GM19395 (cell line): ENCODE data around the gene EPS8.

Experiments used
- ATAC-seq: cut with Tn5 transposase; IDR thresholded peaks from one replicate; pipeline ENCODE4 v1.9.1; 2021; ENCODE audit warnings: mild to moderate bottlenecking, moderate library complexity; ENCODE audit not compliant: unreplicated experiment

Gene EPS8

DNA sequence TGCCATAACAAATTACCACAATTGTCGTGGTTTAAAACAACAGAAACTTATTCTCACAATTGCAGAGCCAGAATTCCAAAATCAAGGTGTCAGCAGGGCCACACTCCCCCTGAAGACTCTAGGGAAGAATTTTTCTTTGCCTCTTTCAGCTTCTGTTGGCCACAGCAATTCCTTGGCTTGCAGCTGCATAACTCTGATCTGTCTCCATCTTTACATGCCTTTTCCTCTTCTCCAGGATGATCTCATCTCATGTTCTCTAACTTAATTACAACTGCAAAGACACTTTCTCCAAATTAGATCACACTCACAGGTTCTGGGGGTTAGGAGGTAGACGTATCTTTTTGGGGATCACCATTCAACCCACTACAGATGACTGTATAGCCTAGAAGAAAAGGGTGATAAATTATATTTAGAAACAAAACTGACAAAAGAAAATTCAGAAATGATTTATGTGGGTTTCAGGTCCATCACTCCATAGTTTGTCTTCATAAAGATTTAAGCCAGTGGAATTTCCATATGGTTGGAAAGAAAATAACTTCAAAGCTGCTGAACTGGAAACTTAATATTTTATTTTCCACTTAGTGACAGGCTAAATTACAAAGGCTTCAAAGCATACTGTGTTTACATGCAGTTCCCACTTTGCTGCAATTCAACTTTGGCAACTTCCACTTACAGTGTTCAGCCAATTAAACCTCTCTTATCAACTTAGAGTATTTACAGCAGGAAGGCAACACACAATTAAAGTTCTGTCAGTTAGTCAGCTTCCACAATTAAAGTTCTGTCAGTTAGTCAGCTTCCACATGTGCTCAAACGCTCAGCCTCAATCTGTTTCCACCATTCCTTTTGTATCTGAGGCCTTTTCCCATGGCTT lies 213.3 kb downstream of the EPS8 start:
- ATAC-seq = no peak

DNA sequence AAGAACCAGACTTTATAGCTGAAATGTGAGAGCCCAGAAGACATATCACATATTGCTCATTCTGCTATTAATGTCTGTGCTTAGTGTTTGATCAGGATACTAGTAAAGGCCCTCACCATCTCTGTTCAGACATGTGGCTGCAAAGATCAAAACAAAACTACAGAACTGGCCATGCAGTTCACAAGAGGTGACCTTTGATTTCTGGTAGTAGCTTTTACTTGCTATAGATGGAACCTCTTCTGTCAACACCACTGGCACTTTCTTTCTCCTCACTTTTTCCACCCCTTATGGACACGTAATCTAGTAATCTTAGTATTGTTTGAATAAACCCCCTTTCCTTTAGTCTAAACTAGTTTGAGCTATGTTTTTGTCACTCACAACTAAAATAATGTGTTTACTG lies 214.8 kb downstream of the EPS8 start:
- no peak for ATAC-seq
